GM23338 (cell line): Measurements from ENCODE around the gene ARAP1. TPM values are rescaled to one million over a fixed set of nuclear protein-coding genes. Genes with fewer than 3 reads are reported as not detected.
A peak's percentile ranks its signal among the peaks of the same experiment; 100 is the strongest.

ENCODE experiments used
- ATAC-seq: fragments of 200-7000 bp; cut with Tn5 transposase; 3 replicates; pipeline ENCODE4 v1.9.1; 2020
- DNase-seq: peaks from one replicate; pipeline ENCODE4 v3.0.0-alpha.2; 2015; ENCODE audit warnings: low spot score
- H2AFZ ChIP-seq: fragments of 200-600 bp; sonication (generic); 2 replicates; pipeline ENCODE4 v1.8.0; 2016; ENCODE audit warnings: antibody characterized with exemption, mild to moderate bottlenecking, moderate library complexity
- H3F3A ChIP-seq: fragments of 200-600 bp; sonication (generic); replicated peaks from 2 replicates; pipeline ENCODE4 v1.8.0; 2017; ENCODE audit warnings: antibody characterized with exemption, mixed run types, low read depth
- H3K27ac ChIP-seq: fragments of 200-600 bp; sonication (generic); 2 replicates; pipeline ENCODE4 v1.6.1; 2016; ENCODE audit warnings: low read depth
- H3K27me3 ChIP-seq: fragments of 200-600 bp; sonication (generic); 2 replicates; pipeline ENCODE4 v1.8.0; 2016; ENCODE audit warnings: mild to moderate bottlenecking, mixed run types, moderate library complexity; ENCODE audit not compliant: insufficient read depth
- H3K36me3 ChIP-seq: fragments of 200-600 bp; sonication (generic); 2 replicates; pipeline ENCODE4 v1.8.0; 2016; ENCODE audit warnings: mild to moderate bottlenecking; ENCODE audit not compliant: insufficient read depth
- H3K4me1 ChIP-seq: fragments of 200-600 bp; sonication (generic); 2 replicates; pipeline ENCODE4 v1.8.0; 2016; ENCODE audit warnings: mild to moderate bottlenecking, moderate library complexity; ENCODE audit not compliant: insufficient read depth
- H3K4me2 ChIP-seq: fragments of 200-600 bp; sonication (generic); 2 replicates; pipeline ENCODE4 v1.7.1; 2017; ENCODE audit warnings: mixed run types
- H3K4me3 ChIP-seq: fragments of 200-600 bp; sonication (generic); 2 replicates; pipeline ENCODE4 v1.6.1; 2016; ENCODE audit warnings: mixed run types
- H3K79me2 ChIP-seq: fragments of 200-600 bp; sonication (generic); replicated peaks from 2 replicates; pipeline ENCODE4 v1.8.0; 2017; ENCODE audit warnings: mild to moderate bottlenecking; ENCODE audit not compliant: insufficient read depth
- H3K9me2 ChIP-seq: fragments of 200-600 bp; sonication (generic); 2 replicates; pipeline ENCODE4 v1.8.0; 2017; ENCODE audit not compliant: insufficient read depth
- H4K20me1 ChIP-seq: fragments of 200-600 bp; sonication (generic); replicated peaks from 2 replicates; pipeline ENCODE4 v1.8.0; 2017; ENCODE audit warnings: mild to moderate bottlenecking; ENCODE audit not compliant: insufficient read depth
- H3K27ac Mint-ChIP-seq: 2 replicates; pipeline ENCODE4 v1.8.0; 2020; ENCODE audit warnings: inconsistent platforms, mild to moderate bottlenecking, moderate library complexity, mixed read lengths
- H3K27me3 Mint-ChIP-seq: 3 replicates; pipeline ENCODE4 v1.8.0; 2022; ENCODE audit warnings: low read depth, mild to moderate bottlenecking, moderate library complexity, mixed read lengths, inconsistent platforms; ENCODE audit not compliant: insufficient read depth, poor library complexity
- H3K36me3 Mint-ChIP-seq: 3 replicates; pipeline ENCODE4 v1.8.0; 2021; ENCODE audit warnings: low read depth, mild to moderate bottlenecking, inconsistent platforms, moderate library complexity, mixed read lengths
- H3K4me1 Mint-ChIP-seq: 3 replicates; pipeline ENCODE4 v1.8.0; 2020; ENCODE audit warnings: mild to moderate bottlenecking, inconsistent platforms, mixed read lengths
- H3K4me3 Mint-ChIP-seq: 3 replicates; pipeline ENCODE4 v1.8.0; 2021; ENCODE audit warnings: moderate library complexity, mild to moderate bottlenecking, inconsistent platforms, mixed read lengths
- H3K9me3 Mint-ChIP-seq: 3 replicates; pipeline ENCODE4 v1.8.0; 2020; ENCODE audit warnings: moderate library complexity, mild to moderate bottlenecking, inconsistent platforms, mixed read lengths
- CTCF ChIP-seq, 2 experiments: fragments of 200-600 bp in 1 of 2; sonication (generic) in 1 of 2; conservative IDR thresholded peaks; 2 replicates each; pipeline versions ENCODE4 v1.5.1 to v1.6.1; 2016 to 2017; ENCODE audit warnings: antibody characterized with exemption in 2 of 2, low read depth in 2 of 2, mild to moderate bottlenecking in 2 of 2, moderate library complexity in 1 of 2
- JUNB ChIP-seq: IDR thresholded peaks from one replicate; pipeline ENCODE4 v1.6.1; 2016; ENCODE audit warnings: antibody characterized with exemption; ENCODE audit not compliant: unreplicated experiment
- NANOG ChIP-seq: IDR thresholded peaks from 2 replicates; pipeline ENCODE4 v1.6.1; 2016; ENCODE audit warnings: antibody characterized with exemption, borderline replicate concordance
- ZNF114 ChIP-seq: fragments of 250-450 bp; sonication (Bioruptor Pico); IDR thresholded peaks from 2 replicates; pipeline ENCODE4 v1.5.0; 2020; ENCODE audit warnings: mild to moderate bottlenecking, moderate library complexity
- ZNF331 ChIP-seq: fragments of 250-450 bp; sonication (Bioruptor Pico); IDR thresholded peaks from 2 replicates; pipeline ENCODE4 v1.5.0; 2020; ENCODE audit warnings: low read depth, mild to moderate bottlenecking, moderate library complexity
- polyA plus RNA-seq: library from polyadenylated mRNA; unstranded; fragments of >200 nt; fragmentation: Nextera tagmentation; extraction: Ambion mirVana; gene quantifications from 2 replicates; pipeline ENCODE4 v1.2.1, GENCODE V29; 2016
- total RNA-seq: library from RNA; depleted of rRNA; stranded (reverse); fragments of >200 nt; shearing (Covaris generic); gene quantifications from 2 replicates; pipeline ENCODE4 v1.2.3, GENCODE V29; 2014
- TF ChIP-seq, protein P1 (sequence below): IDR thresholded peaks from 2 replicates; pipeline ENCODE4 v1.6.1; 2016; ENCODE audit warnings: antibody characterized with exemption

ARAP1 gene
- total and polyA plus RNA-seq, 2 experiments from 2014 or later: 24.5 to 116 TPM

DNA sequence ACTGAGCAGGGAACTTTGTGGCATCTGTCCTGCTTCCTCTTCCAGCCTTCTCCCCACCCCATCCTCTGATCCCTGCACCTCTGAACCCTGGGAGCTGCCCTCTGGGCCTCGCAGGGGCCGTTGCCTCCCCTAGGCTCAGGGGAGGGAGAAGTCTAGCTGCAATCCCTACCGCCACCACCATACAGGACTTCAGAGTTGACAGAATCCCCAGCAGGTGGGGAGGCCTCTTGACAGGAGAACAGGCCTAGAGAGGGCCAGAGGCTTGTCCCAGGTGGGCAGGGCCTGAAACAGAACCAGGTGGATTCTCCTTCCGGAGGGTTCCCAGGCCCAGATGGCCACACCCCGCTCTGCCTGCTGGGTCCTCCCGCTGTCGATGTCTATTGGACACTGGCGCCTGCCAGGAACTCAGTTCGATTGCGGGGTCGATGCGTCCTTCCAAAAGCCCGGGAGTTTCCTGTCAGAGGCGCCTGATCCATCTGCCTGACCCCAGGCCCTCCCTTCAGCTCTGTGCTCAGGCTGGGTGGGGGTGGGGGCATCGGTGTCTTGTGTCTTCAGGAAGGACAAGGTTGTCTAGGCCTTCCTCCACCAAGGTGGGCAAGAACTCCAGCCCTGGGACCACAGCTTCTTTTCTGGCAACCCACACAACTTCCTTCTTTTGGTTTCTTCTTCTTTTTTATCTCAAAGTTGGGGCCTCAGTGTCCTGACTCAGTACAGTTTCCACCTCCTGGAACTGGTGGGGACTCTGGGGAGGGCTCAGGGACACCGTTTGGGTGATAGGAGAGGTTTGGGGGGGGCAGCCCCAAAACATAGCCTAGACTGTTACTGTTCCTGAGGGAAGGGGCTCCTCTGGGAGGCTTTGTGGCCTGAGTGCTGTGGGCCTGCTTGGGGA, 35.3 kb upstream of the ARAP1 start:
- Mint-ChIP-seq H3K9me3 (no peaks in the 10 kb centered on the region), H3K4me1 (peaks cover 24% of the 10 kb centered on the region), H3K27me3 (peaks cover 20% of the 10 kb centered on the region), H3K36me3 (no peaks in the 10 kb centered on the region), H3K4me3 (peak overlapping the region; percentile 48; the same call in 2 of the 3 replicates), H3K27ac (no peak overlapping the region)
- H3K4me2 ChIP-seq: peak overlapping the region; percentile 40
- peaks cover 15% of the 10 kb centered on the region for H3K4me1 ChIP-seq
- peak overlapping the region; percentile 5; the same call in 1 of the 2 replicates for H2AFZ ChIP-seq
- TF ChIP-seq JUNB (no peak), CTCF (conservative IDR thresholded peaks at IDR 0.05; ENCODE audit: low read depth in 2 of 2) (peak; percentile 22 to 36)
- H3K9me2 ChIP-seq: no peaks in the 10 kb centered on the region
- no peak overlapping the region for H3K4me3 ChIP-seq
- ATAC-seq: peak; percentile 88
- peak; percentile 95 for DNase-seq
- no peaks in the 10 kb centered on the region for H3F3A ChIP-seq
- no peaks in the 10 kb centered on the region for H3K36me3 ChIP-seq
- no peaks in the 10 kb centered on the region for H3K27me3 ChIP-seq
- H3K27ac ChIP-seq: peak overlapping the region; percentile 27; the same call in 1 of the 2 replicates
- H3K79me2 ChIP-seq: no peaks in the 10 kb centered on the region
- no peaks in the 10 kb centered on the region for H4K20me1 ChIP-seq

- DNase-seq (no peak), ATAC-seq (no peak)
- H3K9me3 Mint-ChIP-seq: no peaks in the 10 kb centered on the region
- H3K4me2 ChIP-seq: no peak overlapping the region; the same call in 1 of the 2 replicates
- no peaks in the 10 kb centered on the region for H3F3A ChIP-seq
- H3K4me1 ChIP-seq: peaks cover 19% of the 10 kb centered on the region
- TF ChIP-seq, protein P1, sequence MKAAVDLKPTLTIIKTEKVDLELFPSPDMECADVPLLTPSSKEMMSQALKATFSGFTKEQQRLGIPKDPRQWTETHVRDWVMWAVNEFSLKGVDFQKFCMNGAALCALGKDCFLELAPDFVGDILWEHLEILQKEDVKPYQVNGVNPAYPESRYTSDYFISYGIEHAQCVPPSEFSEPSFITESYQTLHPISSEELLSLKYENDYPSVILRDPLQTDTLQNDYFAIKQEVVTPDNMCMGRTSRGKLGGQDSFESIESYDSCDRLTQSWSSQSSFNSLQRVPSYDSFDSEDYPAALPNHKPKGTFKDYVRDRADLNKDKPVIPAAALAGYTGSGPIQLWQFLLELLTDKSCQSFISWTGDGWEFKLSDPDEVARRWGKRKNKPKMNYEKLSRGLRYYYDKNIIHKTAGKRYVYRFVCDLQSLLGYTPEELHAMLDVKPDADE: no peak
- no peak for TF ChIP-seq ZNF114
- no peak for TF ChIP-seq ZNF331
- no peak for TF ChIP-seq NANOG
- no peaks in the 10 kb centered on the region for H3K9me2 ChIP-seq
- H3K4me3 ChIP-seq: no peak overlapping the region
- no peak overlapping the region for H3K27ac ChIP-seq
- H3K79me2 ChIP-seq: no peaks in the 10 kb centered on the region
- no peaks in the 10 kb centered on the region for H3K36me3 ChIP-seq
- no peak overlapping the region for H2AFZ ChIP-seq
- peaks cover 21% of the 10 kb centered on the region for H3K27me3 Mint-ChIP-seq
- H3K27me3 ChIP-seq: no peaks in the 10 kb centered on the region
- no peak overlapping the region for H3K4me3 Mint-ChIP-seq
- no peaks in the 10 kb centered on the region for H4K20me1 ChIP-seq
- peaks cover 30% of the 10 kb centered on the region for H3K4me1 Mint-ChIP-seq
- no peaks in the 10 kb centered on the region; the same call in 2 of the 3 replicates for H3K36me3 Mint-ChIP-seq
- H3K27ac Mint-ChIP-seq: no peak overlapping the region
Measured at GRCh38 chr11:72786305-72787215, 34.4 kb upstream of the ARAP1 start.
